Measurements from ENCODE around the gene STAP2.

GRCh38 chr19:4371247-4372164 is 32.9 kb upstream of the STAP2 start:
- TF ChIP-seq CTCF (IDR thresholded peaks at IDR 0.05; ENCODE audit: insufficient read depth, low read length) = no peak
- no peak for TF ChIP-seq POLR2AphosphoS5 (IDR thresholded peaks at IDR 0.05; ENCODE audit: low read depth)
- no peak for TF ChIP-seq GABPA (IDR thresholded peaks at IDR 0.05; ENCODE audit: low read depth)

Data from HL-60 (cell line).